Esophagus squamous epithelium (tissue), 4 donors: Measurements from ENCODE around the gene IRF2.

ENCODE experiments used
- CTCF ChIP-seq, 6 experiments: fragments of 450-650 bp in 4 of 6; fragments of 200-600 bp in 2 of 6; sonication (generic) in 2 of 6; IDR thresholded peaks; one replicate each; pipeline ENCODE4 v1.5.1; 2016 to 2019; ENCODE audit warnings: antibody characterized with exemption in 6 of 6, mild to moderate bottlenecking in 4 of 6, moderate library complexity in 4 of 6
- POLR2A ChIP-seq, 4 donors: fragments of 450-650 bp; IDR thresholded peaks; one replicate each; pipeline ENCODE4 v1.6.1; 2017; ENCODE audit warnings: antibody characterized with exemption in 4 of 4, mild to moderate bottlenecking in 4 of 4, moderate library complexity in 3 of 4

DNA sequence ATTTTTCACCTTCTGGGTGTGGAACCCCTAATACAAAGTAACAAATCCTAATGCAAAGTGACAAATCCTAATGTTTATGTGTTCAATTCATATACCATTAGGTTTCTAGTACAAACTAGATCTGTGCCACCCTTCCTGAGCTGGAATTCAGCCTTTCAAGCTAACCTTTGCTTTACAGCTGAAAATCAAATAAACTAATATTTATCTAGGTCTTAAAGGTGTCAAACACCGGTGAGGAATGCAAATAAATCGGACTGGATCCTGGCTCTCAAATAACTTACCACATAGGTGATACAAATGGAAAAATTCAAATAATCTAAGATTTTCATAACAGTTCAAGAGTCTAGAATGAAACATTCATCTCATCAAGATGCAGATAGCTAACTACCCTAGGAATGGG, 11.6 kb downstream of the IRF2 start:
- TF ChIP-seq CTCF (IDR thresholded peaks at IDR 0.05) (no peak), POLR2A (IDR thresholded peaks at IDR 0.05) (no peak)
